ENCODE data around the gene ZACN.

Gene ZACN

DNA sequence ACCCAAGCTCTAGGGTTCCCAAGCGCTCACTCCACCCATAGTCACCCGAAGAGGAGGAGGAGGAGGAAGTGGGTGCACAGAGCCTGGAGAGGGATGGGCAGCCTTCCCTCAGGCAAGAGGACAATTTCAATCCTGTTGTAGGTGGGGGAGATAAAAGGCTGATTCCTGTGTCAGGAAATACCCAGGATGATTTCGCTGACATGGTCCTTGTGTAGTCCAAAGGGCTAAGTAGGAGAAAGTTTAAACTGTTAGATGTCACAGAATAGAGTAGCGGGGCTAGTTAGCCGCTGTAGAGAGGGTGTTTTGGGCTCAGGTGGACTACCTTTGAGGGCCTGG, 25.9 kb downstream of the ZACN start:
- no peak for DNase-seq

DNA sequence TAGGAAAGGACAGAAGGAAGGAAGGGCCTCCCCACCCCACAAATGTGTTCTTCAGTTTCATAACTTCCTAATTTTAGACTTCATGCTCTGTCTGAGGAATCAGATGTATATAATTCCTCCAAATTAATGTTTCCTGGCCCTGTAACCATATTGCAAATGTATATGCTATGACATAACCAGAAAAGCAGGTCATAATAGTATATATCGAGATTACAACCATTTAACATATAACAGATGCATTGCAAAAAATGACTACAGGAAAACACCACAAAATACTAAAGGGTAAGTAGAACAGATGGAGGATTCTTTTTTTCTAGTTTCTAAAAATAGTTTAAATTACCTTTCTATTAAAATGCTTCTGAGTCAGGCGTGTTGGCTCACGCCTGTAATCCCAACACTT, 27.7 kb downstream of the ZACN start:
- no peak for DNase-seq

DNA sequence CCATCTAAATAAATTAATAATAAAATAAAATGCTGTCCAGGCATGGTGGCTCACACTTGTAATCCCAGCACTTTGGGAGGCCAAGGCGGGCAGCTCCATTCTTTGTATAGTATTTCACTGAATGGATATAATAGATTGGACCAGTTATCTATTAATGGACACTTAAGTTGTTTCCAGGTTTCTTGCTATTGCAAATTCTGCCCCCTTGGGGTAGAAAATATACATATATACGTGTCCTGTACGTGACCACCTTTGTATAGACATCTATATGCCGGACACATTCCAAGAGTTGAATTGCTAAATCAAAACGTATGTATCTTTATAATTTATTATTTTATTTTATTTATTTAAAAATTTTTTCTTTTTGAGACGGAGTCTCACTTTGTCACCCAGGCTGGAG, 28.5 kb downstream of the ZACN start:
- DNase-seq, result peak; percentile 54

DNA sequence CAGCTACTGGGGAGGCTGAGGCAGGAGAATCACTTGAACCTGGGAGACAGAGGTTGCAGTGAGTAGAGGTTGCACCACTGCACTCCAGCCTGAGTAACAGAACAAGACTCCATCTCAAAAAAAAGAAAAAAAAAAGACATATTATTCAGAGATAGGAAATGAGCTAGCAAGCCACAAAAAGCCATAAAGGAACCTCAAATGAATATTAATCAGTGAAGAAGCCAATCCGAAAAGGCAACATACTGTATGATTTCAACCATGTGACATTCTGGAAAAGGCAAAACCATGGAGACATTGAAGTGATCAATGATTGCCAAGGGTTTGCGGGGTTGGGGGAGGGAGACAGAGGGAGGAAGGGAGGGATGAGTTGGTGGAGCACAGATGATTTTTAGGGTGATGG, 33.0 kb downstream of the ZACN start:
- no peak for DNase-seq

DNA sequence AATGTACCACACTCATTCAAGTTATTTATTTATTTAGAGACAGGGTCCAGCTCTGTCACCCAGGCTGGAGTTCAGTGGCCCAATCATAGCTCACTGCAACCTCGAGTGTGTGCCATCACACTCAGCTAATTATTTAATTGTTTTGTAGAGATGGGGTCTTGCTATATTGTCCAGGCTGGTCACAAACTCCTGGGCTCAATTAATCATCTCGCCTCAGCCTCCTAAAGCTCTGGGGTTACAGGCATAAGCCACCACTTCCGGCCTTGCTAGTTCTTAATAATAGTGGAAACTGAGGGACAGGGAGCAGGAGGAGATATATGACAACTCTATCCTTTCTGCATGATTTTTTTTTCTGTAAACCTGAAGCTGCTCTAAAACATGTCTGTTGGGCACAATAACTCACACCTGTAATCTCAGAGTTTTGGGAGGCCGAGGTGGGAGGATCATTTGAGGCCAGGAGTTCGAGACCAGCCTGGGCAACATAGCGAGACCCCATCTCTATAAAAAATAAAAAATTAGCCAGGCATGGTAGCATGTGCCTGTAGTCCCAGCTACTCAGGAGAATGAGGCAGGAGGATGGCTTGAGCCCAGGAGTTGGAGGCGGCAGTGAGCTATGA, 36.3 kb downstream of the ZACN start:
- no peak for DNase-seq

DNA sequence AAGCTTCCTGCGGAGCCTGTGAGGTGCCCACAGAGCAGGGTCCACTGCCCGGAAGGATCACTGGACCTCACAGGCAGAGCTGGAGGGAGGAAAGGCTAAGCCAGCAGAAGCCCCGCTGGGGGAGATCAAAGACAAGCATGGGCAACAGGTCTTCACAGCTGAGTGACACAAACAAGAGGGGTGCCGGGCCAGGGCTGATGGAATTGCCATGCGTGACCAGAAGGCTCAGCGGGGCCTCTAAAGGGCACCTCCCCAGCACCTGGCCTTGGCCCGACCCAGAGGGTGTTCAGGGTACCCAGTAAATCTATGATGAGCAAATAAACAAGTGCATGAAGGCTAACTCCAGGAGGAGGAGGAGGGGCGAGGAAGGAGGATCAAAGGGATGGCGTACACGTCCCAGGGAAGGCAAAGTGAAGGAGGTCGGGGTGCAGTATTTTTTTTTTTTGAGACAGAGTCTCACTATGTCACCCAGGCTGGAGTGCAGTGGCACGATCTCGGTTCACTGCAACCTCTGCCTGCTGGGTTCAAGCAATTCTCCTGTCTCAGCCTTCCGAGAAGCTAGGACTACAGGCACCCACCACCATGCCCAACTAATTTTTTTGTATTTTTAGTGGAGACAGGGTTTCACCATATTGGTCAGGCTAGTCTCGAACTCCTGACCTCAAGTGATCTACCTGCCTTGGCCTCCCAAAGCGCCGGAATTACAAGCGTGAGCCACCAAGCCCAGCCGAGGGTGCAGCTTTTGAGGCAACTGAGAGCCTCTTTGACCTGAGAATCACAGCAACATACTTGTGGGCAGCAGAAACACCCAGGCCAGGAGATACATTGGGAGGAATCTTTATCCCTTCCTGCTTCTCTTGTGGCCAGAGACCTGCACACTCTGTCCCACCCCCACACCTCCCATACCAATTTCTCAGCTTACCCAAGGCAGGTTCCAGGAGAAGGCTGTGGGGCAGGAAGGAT, 40.7 kb downstream of the ZACN start:
- no peak for DNase-seq

DNA sequence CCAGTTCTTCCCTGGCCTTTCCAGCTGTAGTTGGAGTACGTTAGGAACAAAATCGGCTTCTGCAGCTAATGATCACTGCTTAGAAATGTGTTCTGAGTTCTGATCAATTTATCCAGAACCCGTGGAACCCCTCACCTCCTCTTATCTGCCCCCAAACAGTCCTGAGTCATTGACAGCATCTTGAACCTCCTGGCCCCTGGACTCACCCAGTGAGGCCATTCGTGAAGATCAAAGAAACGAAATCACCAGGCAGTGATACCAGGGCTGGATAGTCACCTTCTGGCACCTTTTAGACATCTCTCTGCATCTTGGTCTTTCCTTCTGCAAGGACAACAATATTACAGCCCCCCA, 41.7 kb downstream of the ZACN start:
- DNase-seq, result no peak

DNA sequence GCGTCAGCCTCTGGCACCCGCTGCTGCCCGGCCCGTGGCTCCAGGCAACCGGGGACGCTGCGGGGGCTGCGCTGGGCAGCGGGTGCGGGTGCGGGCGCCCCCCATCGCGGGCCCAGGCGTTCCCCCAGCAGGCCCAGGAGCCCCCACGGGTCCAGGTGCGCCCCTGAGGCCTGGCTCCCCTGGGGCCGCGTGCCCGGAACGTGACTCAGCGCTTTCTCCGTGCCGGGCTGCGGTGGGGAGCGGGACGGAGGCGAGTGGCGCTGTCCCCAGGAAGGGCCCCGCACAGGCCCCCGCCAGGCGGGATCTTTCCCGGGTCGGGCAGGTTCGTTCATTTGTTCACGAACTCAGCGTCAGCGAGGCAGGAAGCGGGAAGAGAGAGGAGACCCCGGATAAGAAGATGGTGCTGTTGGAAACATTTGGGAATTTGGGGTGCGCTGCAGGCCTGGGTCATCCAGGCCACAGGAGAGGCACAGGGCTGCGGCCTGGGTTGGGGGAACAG, 43.0 kb downstream of the ZACN start:
- no peak for DNase-seq

DNA sequence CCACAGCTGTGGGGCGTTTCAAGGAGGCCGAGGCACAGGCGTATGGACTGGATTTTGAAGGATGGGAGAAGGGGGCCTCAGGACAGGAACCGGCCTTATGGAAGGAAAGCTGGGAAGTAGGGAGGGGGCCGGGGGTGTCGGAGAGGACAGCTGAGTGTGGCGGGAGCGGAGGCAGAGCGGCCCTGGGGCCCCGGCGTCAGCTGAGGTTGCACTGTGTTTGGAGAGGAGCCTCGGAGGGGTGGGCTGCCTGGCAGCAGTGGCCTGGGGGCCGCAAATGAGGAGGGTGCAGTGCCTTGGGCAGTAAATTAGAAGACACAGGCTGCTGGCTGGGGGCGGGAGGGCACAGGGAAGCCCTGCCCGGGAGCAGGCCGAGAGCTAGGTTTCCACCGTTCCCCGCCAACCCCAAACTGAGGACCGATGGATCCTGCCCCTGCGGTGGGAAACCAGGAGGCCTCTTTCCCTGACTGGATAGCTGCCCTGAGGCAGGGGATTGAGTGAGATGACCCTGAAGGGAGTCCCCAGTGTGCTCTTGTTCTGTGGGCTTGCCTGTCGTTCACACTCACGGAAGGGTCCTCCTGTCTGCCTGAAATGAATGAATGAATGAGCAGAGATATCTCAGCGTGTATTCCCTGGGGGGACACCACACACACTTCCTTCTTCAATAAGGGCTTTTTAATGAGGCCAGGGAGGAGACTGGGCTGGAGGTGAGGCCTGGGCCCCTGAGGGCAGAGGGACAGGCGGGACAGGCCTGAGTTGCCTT, 43.6 kb downstream of the ZACN start:
- DNase-seq, result no peak

DNA sequence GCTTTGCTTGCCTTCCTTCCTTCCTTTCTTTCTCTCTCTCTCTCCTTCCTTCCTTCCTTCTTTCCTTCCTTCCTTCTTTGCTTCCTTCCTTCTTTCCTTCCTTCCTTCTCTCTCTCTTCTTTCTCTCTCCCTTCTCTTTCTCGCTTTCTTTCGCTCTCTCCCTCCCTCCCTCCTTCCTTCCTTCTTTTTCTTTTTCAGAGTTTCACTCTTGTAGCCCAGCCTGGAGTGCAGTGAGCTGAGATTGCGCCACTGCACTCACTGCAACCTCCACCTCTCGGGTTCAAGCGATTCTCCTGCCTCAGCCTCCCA, 44.2 kb downstream of the ZACN start:
- DNase-seq, result no peak

DNA sequence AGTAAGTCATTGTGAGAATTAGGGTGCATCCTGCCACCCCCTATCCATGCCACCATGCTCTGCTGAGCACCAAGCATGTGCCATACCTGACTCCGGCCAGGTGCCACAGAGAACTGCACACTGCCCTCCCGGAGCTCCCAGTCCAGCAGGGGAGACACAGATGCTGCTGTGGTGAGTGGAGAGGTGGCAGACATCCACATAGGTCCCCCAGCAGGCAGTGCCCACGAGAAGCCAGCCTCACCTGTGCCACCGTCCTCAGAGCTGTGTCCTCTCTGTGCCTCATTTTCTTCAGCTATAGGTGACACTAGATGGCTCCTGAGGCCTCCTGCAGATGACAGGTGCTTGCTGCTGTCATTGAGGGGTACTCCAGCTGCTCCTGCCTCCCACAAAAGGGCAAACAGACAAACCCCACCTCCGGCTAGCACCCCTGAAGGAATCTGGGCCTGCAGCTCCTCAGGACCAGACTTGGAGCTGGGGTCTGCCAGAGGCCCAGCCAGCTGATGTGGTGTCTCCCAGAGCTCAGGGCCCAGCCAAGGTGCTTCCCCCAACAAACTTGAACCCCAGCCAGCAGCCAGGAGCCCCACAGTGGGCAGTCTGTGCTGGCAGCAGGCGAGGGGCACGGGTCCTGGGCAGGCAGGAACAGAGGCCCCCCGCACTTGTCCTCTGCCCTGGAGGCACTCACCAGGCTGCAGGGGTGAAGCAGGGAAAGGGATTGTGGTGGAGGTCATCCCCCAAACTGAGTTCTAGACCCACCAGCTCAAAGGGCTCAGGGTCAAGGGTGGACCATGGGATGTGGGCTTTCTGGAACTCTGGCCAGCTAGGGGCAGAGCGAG, 45.0 kb downstream of the ZACN start:
- no peak for DNase-seq

DNA sequence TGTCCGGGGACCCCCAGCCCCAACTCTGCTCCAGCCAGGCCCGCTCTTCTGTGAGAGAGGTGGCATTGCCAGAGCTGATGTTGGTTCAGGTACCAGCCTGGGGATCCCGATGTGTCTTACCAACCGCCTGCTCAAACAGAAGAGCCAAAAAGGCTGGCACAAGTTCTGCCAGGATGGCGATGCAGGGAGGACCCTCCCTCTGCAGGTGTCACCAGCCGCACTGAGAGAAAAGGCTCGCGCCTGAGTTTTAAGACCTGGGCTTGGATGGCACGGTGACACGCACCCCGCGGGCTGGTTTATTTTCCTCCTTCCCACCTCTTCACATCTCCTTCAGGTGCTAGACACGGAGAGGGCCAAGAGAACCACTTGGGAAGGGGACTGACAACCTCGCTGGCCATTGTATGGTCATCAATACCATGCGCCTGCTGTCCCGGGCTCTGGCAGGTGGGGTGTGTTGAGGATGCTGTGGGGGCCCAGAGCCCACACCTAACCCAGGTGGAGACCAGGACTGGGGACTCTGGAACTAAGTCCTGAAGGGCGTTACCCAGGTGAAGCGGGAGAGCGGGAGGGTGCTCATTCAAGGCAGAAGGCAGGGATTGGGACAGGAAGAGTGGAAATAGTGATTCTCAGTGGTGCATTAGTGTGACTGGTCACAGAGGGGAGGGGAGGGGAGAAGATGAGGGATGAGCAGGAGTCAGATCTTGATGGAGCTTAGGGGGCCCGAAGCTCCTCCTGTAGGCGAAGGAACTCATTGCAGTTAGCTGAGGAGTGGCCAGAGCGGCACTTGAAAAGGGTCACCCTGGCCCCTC, 45.8 kb downstream of the ZACN start:
- no peak for DNase-seq

DNA sequence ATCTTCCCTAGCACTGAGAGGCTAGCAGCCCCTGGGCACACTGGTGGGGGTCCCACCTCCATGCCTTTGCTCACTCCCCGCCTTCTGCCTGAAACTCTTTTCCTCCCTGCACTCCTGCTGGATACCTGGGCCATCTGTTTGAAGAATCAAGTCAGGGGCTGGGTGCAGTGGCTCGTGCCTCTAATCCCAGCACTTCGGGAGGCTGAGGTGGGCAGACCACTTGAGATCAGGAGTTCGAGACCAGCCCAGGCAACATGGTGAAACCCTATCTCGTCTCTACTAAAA, 46.4 kb downstream of the ZACN start:
- no peak for DNase-seq

DNA sequence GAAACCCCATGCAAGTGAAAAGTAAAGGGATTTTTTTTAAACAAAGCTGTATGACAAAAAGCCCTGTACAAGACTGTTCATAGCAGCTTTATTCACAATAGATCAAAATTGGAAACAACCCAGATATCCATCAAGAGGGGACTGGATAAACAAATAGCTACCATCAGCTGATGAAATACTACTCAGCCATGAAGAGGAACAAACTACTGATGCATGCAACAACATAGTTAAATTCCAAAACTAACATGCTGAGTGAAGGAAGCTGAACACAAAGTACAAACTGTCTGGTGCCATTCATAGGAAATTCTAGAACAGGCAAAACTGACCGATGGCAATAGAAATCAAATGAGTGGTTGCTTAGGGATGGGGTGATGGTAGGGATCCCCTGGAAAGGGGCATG, 46.9 kb downstream of the ZACN start:
- DNase-seq, result no peak

DNA sequence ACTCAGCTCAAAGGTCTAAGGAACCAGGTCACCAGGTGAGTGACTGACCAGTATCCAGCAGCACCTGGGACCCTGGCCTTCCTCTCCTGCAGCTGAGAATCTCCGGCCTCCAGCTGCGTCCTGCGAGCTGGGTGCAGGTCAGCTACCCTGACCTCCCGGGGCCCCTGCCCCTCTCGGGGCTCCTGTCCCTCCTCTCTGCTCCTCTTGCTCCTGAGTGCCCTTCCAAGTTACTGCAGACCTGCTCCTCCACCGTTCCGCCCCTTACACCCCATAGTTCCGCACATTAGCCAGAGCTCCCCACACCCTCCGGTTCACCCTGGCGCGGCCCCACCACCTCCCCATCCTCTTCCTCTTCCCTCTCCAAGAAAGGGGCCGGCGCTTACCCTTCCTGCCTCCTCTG, 51.5 kb downstream of the ZACN start:
- DNase-seq, result no peak

DNA sequence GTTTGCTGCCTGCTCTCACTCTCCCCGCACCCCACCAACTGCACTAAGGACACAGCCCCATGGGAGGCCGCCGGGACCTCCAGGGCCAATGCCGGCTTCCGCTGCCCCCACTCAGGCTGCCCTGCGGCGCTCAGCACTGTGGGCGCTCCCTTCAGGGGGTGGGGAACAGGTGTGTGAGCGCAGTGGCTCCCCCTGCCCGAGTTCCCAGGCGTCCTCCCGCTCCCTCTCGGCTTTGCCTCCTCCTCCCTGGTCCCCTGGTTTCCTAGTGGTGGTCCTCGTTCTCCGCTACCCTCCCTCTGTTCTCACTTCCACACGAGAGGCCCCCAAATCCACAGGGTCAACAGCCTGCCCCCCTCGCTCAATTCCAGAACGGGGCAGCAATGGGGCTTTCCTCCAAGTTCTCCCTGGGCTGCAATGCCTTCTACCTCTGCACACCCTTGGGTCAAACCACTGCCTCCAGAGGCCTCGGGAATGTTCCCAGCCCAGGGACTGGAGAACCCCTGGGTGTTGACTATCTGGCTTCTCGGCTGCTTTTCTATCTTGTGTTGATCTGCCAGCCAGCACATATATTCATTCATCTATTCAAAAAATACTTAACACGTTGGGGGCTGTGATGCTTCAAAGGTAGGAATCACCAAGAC, 52.2 kb downstream of the ZACN start:
- no peak for DNase-seq

DNA sequence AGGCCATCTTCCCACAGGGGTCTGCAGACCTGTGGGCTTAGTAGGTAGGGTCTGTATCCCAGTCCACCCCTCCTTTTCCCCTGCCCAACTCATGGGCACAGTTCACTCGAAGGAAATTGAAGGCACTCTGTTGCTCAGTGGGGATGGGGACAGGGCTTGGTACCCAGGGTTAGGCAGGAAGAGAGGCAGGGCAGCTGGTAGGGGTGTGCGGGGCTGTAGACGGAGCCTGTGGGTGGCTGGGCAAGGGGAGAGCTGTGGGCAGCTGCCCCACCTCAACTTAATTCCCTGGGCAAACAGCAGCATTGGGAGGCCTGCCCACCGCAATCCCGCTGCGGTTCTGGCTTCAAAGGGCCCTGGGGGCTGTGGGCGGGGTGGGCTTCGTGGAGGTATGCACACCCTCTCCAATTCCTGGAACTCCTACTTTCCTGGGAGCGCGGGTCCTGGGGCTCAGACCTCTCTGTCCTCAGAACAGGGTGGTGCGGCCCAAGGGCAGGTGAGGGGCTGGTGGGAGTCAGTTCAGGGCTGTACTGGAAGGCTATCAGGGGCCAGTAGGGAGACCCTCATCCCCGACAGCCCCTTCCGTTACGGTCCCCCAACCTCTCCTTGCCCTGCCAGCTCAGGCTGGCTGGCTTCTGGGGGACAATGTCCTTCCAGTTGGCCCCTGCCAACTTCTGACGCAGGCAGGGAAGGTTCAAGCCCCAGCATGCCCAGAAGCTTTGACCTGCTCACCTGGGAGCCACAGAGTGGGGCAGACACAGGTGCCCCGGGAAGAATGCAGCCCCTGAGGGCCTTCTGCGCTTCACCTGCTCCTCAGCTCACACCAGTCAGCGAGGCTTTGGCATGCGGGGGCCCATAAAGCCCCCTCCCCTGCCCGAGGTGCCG, 53.0 kb downstream of the ZACN start:
- DNase-seq, result no peak

All from NCI-H69 (cell line).